GM18870 (cell line): Measurements from ENCODE around the gene ATP6V0C.
"Not testable (repeated sequence)": the region's sequence is repeated elsewhere in the genome, so short reads cannot be mapped to it uniquely, and the experiment has no call there.

Source experiments
- ATAC-seq: cut with Tn5 transposase; IDR thresholded peaks from one replicate; pipeline ENCODE4 v1.9.1; 2021; ENCODE audit warnings: moderate library complexity; ENCODE audit not compliant: unreplicated experiment

ATP6V0C gene

DNA sequence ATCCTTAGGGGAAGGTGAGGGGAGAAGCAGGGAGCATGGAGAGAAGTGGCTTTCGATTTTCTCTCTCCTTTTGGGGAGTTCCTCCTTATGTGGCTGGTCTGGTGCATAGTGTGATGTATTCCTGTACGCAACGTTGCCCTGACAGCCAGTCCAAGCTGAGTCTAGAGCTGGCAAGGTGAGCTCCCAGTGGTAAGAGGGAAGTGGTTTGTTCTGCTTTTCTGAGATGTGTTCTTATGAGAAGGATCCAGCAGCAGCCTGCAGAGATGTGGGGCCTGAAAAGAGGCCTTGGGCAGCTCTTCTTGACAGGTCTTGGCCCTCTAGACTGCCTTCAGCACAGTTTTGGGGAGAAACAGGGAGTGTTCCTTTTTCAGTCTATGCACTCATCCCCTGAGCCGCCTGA, 27.2 kb downstream of the ATP6V0C start:
- ATAC-seq: not testable (repeated sequence)

DNA sequence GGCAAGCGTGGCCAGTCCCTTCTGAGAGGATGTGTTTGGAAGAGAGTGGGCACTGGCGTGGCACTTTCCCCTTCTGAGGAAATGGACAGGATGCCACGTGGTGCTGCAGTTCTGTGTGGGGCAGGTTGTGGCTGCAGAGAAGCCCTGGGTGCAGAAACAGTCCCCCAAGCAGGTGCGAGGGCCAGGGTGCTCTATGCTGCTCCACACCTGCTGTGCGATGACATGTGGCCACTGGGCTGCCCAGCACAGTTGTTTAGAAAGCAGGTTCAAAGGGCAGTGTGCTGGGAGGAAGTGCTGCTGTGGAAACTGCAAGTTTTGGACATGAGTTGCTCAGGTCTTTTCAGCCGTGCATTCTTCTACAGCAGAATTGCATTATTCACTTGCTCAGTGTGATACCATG, 27.7 kb downstream of the ATP6V0C start:
- ATAC-seq: not testable (repeated sequence)

DNA sequence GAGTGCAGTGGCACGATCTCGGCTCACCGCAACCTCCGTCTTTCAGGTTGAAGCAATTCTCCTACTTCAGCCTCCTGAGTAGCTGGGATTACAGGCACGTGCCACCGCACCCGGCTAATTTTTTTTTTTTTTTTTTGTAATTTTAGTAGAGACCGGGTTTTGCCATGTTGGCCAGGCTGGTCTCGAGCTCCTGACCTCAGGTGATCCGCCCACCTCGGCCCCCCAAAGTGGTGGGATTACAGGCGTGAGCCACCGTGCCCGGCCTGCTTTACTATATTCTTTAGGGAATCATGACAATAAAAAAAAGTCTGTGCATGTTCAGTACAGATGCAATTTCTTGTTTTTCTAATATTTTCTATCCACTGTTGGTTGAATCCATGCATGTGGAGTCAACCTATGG, 30.0 kb downstream of the ATP6V0C start:
- ATAC-seq: not testable (repeated sequence)

DNA sequence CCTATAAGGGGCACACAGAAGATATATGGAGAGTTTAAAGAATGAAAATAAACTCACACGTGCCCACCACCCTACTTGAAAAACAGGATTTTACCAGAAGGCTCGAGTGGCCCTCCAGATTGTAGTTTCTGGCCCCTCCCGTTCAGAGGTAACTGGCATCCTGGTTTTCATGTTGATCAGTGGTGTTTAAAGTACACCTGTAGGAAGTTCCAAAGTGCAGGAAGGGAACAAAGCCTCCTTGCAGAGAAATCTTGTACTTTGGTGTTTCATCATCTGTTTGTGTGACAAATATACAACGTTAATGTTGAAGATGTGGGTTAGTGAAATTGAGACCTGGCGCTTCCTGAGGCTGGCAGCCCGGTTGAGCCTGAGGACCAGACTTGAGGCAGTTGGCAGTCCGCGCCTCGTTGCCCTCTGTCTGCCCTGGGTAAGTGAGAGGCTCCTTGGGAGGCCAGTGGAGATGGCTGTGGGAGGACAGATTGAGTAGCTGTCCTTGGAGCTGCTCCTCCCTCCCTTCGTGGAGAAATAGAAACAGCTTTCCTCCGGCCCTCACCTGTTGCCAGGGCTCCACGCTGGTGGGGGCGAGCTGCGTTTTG, 36.6 kb downstream of the ATP6V0C start:
- ATAC-seq: not testable (repeated sequence)

DNA sequence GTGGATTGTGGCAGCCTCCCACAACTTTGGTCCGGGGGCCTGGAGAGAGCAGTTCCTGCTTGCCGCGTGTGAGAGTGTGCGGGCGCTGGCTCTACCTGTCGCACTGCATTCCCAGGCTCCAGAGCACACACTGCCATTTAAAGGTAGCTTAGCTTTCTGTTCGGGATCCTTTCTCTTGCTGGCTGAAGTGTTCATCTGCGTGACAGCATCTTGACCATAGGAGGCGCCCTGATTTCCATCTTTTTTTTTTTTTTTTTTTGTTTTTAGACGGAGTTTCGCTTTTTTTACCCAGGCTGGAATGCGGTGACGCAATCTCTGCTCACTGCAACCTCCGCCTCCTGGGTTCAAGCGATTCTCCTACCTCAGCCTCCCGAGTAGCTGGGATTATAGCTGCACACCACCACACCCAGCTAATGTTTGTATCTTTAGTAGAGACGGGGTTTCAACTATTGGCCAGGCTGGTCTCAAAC, 37.7 kb downstream of the ATP6V0C start:
- ATAC-seq: not testable (repeated sequence)

DNA sequence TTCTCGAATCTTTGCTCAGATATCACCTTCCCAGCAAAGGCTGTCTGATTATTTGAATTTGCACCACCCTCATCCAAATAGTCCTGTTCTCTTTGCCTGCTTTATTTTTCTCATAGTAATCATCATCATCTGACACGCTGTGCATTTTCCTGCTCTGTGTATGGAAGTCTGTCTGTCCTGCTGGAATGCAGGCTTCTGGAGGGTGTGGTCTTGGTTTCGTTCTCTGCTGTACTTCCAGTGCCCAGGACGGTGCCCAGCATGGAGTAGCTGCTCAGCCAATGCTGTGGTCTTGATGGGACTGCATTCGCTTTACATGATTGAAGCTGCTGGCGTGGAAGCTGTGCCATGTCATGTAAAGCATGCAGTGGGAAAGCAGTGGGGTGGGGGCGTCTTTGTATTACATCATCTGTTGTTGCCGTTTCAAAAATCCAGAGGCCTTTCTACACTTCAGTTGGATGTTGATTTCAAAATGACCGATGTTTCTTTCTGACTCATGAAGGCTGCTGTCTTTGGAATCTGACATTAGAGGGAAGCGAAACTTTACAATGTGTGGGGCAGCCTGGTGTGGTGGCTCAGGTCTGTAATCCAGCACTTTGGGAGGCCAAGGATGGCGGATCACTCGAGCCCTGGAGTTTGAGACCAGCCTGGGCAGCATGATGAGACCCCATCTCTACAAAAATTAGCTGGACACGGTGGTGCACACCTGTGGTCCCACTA, 41.1 kb downstream of the ATP6V0C start:
- not testable (repeated sequence) for ATAC-seq

DNA sequence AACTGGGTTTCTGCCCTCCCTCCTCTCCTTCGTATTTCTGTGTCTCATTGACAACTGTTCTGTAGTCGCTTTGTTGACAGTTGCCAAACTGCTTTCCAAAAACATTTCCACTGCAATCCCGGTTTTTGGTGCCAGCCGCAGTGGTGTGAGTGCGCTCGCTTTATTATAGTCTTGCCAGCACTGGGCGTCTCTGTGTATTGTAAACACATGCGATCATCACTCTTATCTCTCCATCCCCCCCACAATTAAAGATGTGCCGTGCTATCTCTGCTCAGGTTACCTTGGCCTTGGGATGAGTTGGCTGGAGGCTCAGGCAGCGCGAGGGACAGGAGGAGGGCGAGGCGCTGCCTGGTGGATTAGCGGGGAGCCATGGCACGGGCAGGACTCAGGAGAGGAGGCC, 43.4 kb downstream of the ATP6V0C start:
- ATAC-seq: not testable (repeated sequence)

DNA sequence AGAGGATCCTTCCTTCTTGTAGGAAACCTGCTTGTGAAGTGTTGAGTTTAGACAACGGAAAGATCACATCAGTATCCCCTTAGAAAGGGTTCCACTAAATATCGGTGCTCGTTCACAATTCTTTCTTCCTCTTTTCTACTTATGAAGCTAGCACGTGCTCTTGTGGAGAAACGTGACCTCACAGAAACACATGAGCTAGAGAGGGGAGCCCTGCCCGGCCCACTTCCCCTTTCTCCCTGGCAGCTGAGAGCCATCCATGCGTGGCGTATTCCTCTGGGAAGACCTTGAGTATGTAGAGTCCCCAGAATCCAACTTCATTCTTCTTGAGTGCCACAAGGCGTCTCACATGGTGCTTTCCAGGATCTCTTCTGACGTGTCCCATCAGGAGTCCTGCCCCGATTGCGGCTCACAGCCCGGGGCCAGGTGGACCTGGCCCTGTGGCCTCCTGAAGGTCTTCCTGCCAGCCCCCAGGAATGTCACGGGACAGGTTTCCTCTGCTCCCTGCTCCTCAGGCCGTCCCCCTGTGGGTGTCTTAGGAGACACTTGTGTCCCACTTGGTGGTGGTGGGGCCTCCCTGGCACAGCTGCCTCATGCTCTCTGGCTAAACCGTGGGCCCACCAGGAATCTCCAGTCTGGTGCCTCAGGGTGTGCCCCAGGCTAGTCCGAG, 46.5 kb downstream of the ATP6V0C start:
- not testable (repeated sequence) for ATAC-seq

DNA sequence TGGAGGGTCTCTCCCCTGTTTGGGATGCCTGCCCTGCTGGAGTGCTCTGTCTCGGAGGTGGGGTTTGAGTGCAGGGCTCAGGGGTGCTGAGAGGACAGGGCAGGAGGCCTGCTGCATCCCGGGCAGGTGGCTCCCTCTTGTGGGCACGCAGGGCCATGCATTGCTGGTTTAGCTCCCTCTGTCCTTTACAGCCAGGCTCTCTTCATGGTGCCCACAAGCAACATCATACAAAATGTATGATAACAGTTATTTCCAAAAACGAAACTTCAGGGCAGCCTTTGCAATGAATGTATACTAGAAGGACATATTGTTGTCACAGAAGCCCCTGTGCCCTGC, 47.0 kb downstream of the ATP6V0C start:
- ATAC-seq: not testable (repeated sequence)

DNA sequence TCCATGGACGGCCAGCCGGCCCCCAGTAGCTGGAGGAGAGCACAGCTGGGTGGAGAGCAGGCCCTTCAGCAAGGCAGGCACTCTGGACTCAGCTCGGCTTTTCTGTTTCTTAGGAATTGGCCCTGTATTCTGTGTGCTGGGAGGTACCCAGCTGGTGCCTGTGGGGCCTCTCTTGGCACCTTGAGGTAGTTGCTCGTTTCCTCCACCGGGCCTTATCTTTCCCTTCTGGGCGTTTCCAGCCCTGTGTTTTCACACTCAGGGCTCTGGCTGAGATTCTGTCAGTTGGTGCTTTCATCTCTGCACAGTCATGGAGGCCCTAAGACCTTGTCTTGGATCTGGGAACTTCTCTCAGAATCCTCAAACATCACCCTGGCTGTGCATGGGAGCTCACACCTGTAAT, 53.8 kb downstream of the ATP6V0C start:
- not testable (repeated sequence) for ATAC-seq

DNA sequence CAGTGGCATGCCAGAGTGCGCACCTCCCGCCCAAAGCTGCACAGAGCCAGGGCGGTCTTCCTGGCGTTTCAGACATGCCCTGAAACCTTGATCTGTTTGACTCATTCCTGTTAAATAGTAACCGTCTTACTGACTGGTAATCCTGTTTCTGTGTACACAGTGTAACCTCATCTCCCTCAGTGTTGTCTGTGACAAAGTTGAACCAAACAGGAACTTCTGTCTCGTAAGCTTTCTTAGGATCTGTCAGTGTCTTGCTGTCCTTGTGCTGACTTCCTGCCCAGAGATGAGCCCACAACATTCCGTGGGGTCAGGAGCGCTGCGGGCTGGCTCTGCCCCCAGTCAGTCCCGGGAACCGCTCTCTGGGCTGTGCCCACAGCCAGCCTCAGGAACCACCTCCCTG, 54.8 kb downstream of the ATP6V0C start:
- ATAC-seq: not testable (repeated sequence)
